ENCODE data around the gene MYT1.

MYT1 gene

GRCh38 chr20:64256282-64256935 lies 92.2 kb downstream of the MYT1 start:
- Mint-ChIP-seq H3K4me1 (peaks cover 42% of the 10 kb centered on the region), H3K36me3 (peaks cover 7% of the 10 kb centered on the region), H3K27me3 (no peaks in the 10 kb centered on the region), H3K4me3 (peak overlapping the region; percentile 99), H3K27ac (peak overlapping the region; percentile 98), H3K9me3 (no peaks in the 10 kb centered on the region)
- DNase-seq (ENCODE audit: low spot score in 2 of 2) (no peak), ATAC-seq (ENCODE audit: low read depth) (no peak)

- H3K36me3 Mint-ChIP-seq: peaks cover 7% of the 10 kb centered on the region
- H3K27me3 Mint-ChIP-seq: no peaks in the 10 kb centered on the region
- peak overlapping the region; percentile 99 for H3K4me3 Mint-ChIP-seq
- no peak for DNase-seq (ENCODE audit: low spot score in 2 of 2)
- H3K27ac Mint-ChIP-seq: peak overlapping the region; percentile 98
- H3K4me1 Mint-ChIP-seq: peaks cover 42% of the 10 kb centered on the region
- no peak for ATAC-seq (ENCODE audit: low read depth)
- H3K9me3 Mint-ChIP-seq: no peaks in the 10 kb centered on the region
Measured at GRCh38 chr20:64257107-64257757, 93.0 kb downstream of the MYT1 start.

- Mint-ChIP-seq H3K4me3 (no peak overlapping the region), H3K36me3 (peaks cover 13% of the 10 kb centered on the region), H3K9me3 (no peaks in the 10 kb centered on the region), H3K4me1 (peaks cover 41% of the 10 kb centered on the region), H3K27ac (peak overlapping the region; percentile 24), H3K27me3 (no peaks in the 10 kb centered on the region)
- DNase-seq (ENCODE audit: low spot score in 2 of 2): no peak
- ATAC-seq (ENCODE audit: low read depth): no peak
Measured at GRCh38 chr20:64258071-64258823, 94.0 kb downstream of the MYT1 start.

GRCh38 chr20:64260239-64260638 lies 96.0 kb downstream of the MYT1 start:
- DNase-seq (ENCODE audit: low spot score in 2 of 2): no peak
- Mint-ChIP-seq H3K27ac (no peak overlapping the region), H3K4me1 (peaks cover 40% of the 10 kb centered on the region)

GRCh38 chr20:64261138-64261537 lies 96.9 kb downstream of the MYT1 start:
- no peak overlapping the region for H3K4me3 Mint-ChIP-seq
- H3K4me1 Mint-ChIP-seq: peaks cover 39% of the 10 kb centered on the region
- ATAC-seq (ENCODE audit: low read depth) (no peak), DNase-seq (ENCODE audit: low spot score in 2 of 2) (no peak)
- H3K9me3 Mint-ChIP-seq: no peaks in the 10 kb centered on the region
- peaks cover 20% of the 10 kb centered on the region for H3K36me3 Mint-ChIP-seq
- H3K27ac Mint-ChIP-seq: no peak overlapping the region
- no peaks in the 10 kb centered on the region for H3K27me3 Mint-ChIP-seq

More at GRCh38 chr20:64260239-64260638, 96.0 kb downstream of the MYT1 start:
- no peaks in the 10 kb centered on the region for H3K9me3 Mint-ChIP-seq
- no peak for ATAC-seq (ENCODE audit: low read depth)
- H3K27me3 Mint-ChIP-seq: no peaks in the 10 kb centered on the region
- peaks cover 17% of the 10 kb centered on the region for H3K36me3 Mint-ChIP-seq
- no peak overlapping the region for H3K4me3 Mint-ChIP-seq

- Mint-ChIP-seq H3K4me1 (peaks cover 19% of the 10 kb centered on the region), H3K9me3 (no peaks in the 10 kb centered on the region), H3K4me3 (no peak overlapping the region), H3K27ac (no peak overlapping the region), H3K27me3 (no peaks in the 10 kb centered on the region), H3K36me3 (peaks cover 25% of the 10 kb centered on the region)
- no peak for ATAC-seq (ENCODE audit: low read depth)
- no peak for DNase-seq (ENCODE audit: low spot score in 2 of 2)
Measured at GRCh38 chr20:64264091-64264490, 99.8 kb downstream of the MYT1 start.

GRCh38 chr20:64265201-64265600 lies 100.9 kb downstream of the MYT1 start:
- Mint-ChIP-seq H3K4me3 (no peak overlapping the region), H3K9me3 (no peaks in the 10 kb centered on the region), H3K27me3 (no peaks in the 10 kb centered on the region), H3K4me1 (peaks cover 27% of the 10 kb centered on the region), H3K36me3 (peaks cover 35% of the 10 kb centered on the region), H3K27ac (no peak overlapping the region)
- DNase-seq (ENCODE audit: low spot score in 2 of 2): no peak
- no peak for ATAC-seq (ENCODE audit: low read depth)

- Mint-ChIP-seq H3K27ac (no peak overlapping the region), H3K27me3 (no peaks in the 10 kb centered on the region), H3K4me1 (peaks cover 34% of the 10 kb centered on the region), H3K4me3 (no peak overlapping the region), H3K9me3 (no peaks in the 10 kb centered on the region), H3K36me3 (peaks cover 38% of the 10 kb centered on the region)
- DNase-seq (ENCODE audit: low spot score in 2 of 2) (no peak), ATAC-seq (ENCODE audit: low read depth) (no peak)
Measured at GRCh38 chr20:64266988-64267387, 102.7 kb downstream of the MYT1 start.

GRCh38 chr20:64268174-64268573 lies 103.9 kb downstream of the MYT1 start:
- Mint-ChIP-seq H3K9me3 (no peaks in the 10 kb centered on the region), H3K36me3 (peaks cover 35% of the 10 kb centered on the region), H3K4me3 (no peak overlapping the region), H3K4me1 (peaks cover 26% of the 10 kb centered on the region), H3K27ac (no peak overlapping the region), H3K27me3 (no peaks in the 10 kb centered on the region)
- DNase-seq (ENCODE audit: low spot score in 2 of 2) (no peak), ATAC-seq (ENCODE audit: low read depth) (no peak)

- Mint-ChIP-seq H3K4me3 (no peak overlapping the region), H3K4me1 (peaks cover 19% of the 10 kb centered on the region), H3K27me3 (no peaks in the 10 kb centered on the region), H3K36me3 (peaks cover 38% of the 10 kb centered on the region), H3K27ac (peak overlapping the region; percentile 86), H3K9me3 (no peaks in the 10 kb centered on the region)
- ATAC-seq (ENCODE audit: low read depth) (no peak), DNase-seq (ENCODE audit: low spot score in 2 of 2) (no peak)
Measured at GRCh38 chr20:64269604-64270411, 105.6 kb downstream of the MYT1 start.

- ATAC-seq (ENCODE audit: low read depth) (no peak), DNase-seq (ENCODE audit: low spot score in 2 of 2) (no peak)
- H3K27ac Mint-ChIP-seq: no peak overlapping the region
- H3K9me3 Mint-ChIP-seq: no peaks in the 10 kb centered on the region
- H3K27me3 Mint-ChIP-seq: no peaks in the 10 kb centered on the region
- H3K36me3 Mint-ChIP-seq: peaks cover 33% of the 10 kb centered on the region
- H3K4me3 Mint-ChIP-seq: no peak overlapping the region
- H3K4me1 Mint-ChIP-seq: peaks cover 19% of the 10 kb centered on the region
Measured at GRCh38 chr20:64271636-64272035, 107.4 kb downstream of the MYT1 start.

GRCh38 chr20:64273109-64273508 lies 108.9 kb downstream of the MYT1 start:
- H3K36me3 Mint-ChIP-seq: peaks cover 35% of the 10 kb centered on the region
- no peak overlapping the region for H3K4me3 Mint-ChIP-seq
- no peak overlapping the region for H3K27ac Mint-ChIP-seq
- peaks cover 21% of the 10 kb centered on the region for H3K4me1 Mint-ChIP-seq
- H3K9me3 Mint-ChIP-seq: no peaks in the 10 kb centered on the region
- no peak for DNase-seq (ENCODE audit: low spot score in 2 of 2)
- H3K27me3 Mint-ChIP-seq: no peaks in the 10 kb centered on the region
- no peak for ATAC-seq (ENCODE audit: low read depth)

- Mint-ChIP-seq H3K27ac (no peak overlapping the region), H3K9me3 (no peaks in the 10 kb centered on the region), H3K4me3 (no peak overlapping the region), H3K27me3 (no peaks in the 10 kb centered on the region), H3K36me3 (peaks cover 11% of the 10 kb centered on the region), H3K4me1 (peaks cover 6% of the 10 kb centered on the region)
- DNase-seq (ENCODE audit: low spot score in 2 of 2): no peak
- ATAC-seq (ENCODE audit: low read depth): no peak
Measured at GRCh38 chr20:64276817-64277216, 112.6 kb downstream of the MYT1 start.
